ENCODE results near the gene WDR76.
"Not testable (repeated sequence)": the region's sequence is repeated elsewhere in the genome, so short reads cannot be mapped to it uniquely, and the experiment has no call there.

Gene WDR76

GRCh38 chr15:43826508-43827341 is at the start of gene WDR76:
Gene WDR76 (plus strand): TSS chr15:43827002. CDS start chr15:43827033, 31 bp downstream.
- peak; percentile 90 to 95 (median 93) for DNase-seq

GRCh38 chr15:43777267-43777914 is 49.4 kb upstream of the WDR76 start:
- DNase-seq, result peak; percentile 75 to 82 (median 77)

GRCh38 chr15:43779016-43779415 is 47.8 kb upstream of the WDR76 start:
- no peak for DNase-seq

GRCh38 chr15:43789409-43789808 is 37.4 kb upstream of the WDR76 start:
- no peak for DNase-seq

GRCh38 chr15:43791993-43792760 is 34.6 kb upstream of the WDR76 start, which contains the start of gene SERF2:
Gene SERF2 (plus strand): TSS chr15:43792320. CDS start chr15:43792377, 57 bp downstream.
- peak; percentile 99 to 100 (median 100) for DNase-seq

GRCh38 chr15:43792761-43793476 is 33.9 kb upstream of the WDR76 start:
- DNase-seq, result peak; percentile 78 to 83 (median 81)

- DNase-seq, result no peak
Observed at GRCh38 chr15:43793647-43794046, 33.2 kb upstream of the WDR76 start.

GRCh38 chr15:43794269-43795037 is 32.3 kb upstream of the WDR76 start:
- DNase-seq, result no peak

- no peak for DNase-seq
Observed at GRCh38 chr15:43795197-43795596, 31.6 kb upstream of the WDR76 start.

GRCh38 chr15:43795997-43796396 is 30.8 kb upstream of the WDR76 start:
- no peak for DNase-seq

GRCh38 chr15:43796566-43796965 is 30.2 kb upstream of the WDR76 start:
- DNase-seq, result no peak

- DNase-seq, result no peak
Observed at GRCh38 chr15:43799209-43799944, 27.4 kb upstream of the WDR76 start.

- DNase-seq, result no peak
Observed at GRCh38 chr15:43799945-43800285, 26.9 kb upstream of the WDR76 start, which contains the start of gene SERINC4. Gene SERINC4 (minus strand): TSS chr15:43800220. CDS start chr15:43799986, 234 bp downstream.

- peak; percentile 88 to 93 (median 91) for DNase-seq
Observed at GRCh38 chr15:43800286-43801141, 26.3 kb upstream of the WDR76 start, which contains the start of gene HYPK. Gene HYPK (plus strand): TSS chr15:43800599. CDS start chr15:43800623, 24 bp downstream.

- DNase-seq, result not testable (repeated sequence)
Observed at GRCh38 chr15:43802676-43803075, 24.1 kb upstream of the WDR76 start.

- DNase-seq, result no peak
Observed at GRCh38 chr15:43808435-43808950, 18.3 kb upstream of the WDR76 start.

- peak; percentile 69 to 87 (median 87) for DNase-seq
Observed at GRCh38 chr15:43808960-43809678, 17.7 kb upstream of the WDR76 start.

GRCh38 chr15:43815064-43815463 is 11.7 kb upstream of the WDR76 start:
- not testable (repeated sequence) for DNase-seq

GRCh38 chr15:43821505-43821904 is 5.3 kb upstream of the WDR76 start:
- DNase-seq, result no peak
